CD4-positive, alpha-beta T cell treated with Interleukin-17A for 1 hour (primary cell): ENCODE data around the gene NRG2.
A peak's percentile ranks its signal among the peaks of the same experiment; 100 is the strongest.

Experiments
- DNase-seq: peaks from one replicate; pipeline ENCODE4 v3.0.0-alpha.2; 2020

Gene NRG2

DNA sequence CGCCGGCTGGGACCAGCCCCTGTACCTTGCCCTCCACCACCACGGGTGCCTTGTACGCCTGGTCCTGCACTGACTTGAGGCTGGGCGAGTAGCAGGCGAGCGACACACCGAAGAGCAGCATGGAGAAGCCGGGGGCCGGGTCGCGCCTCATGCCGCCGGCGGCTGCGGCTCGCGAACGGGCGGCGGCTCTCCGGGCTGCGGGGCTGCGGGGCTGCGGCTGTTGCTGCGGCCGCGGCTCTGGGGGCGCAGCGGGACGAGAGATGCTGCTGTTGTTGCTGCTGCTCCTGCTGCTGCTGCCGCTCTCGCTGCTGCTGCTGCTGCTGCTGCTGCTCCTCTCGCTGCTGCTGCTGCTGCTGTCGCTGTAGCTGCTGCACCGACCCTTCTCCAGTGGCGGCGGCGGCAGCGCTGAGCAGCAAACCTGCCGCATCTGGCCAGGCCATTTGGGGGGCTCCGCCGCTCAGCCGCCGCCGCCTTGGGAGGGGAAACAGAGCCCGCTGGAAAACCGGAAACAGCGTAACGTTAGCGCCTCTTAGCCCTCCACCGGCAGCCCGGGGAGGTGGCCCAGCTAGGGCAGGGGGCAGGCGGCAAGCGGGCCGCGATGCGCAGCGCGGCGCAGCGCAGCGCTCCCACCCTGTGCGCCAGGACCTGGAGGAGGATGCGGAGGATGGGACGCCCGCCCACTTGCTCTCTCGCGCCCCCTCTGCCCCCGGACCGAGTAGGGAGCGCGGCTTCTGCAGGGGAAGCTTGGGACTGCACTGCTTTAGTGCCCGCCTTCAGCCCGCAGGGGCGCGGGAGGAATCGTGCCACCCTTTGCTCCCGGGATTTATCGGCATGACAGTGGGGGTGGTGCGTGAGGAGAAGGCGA, at the start of gene NRG2:
TSS of gene NRG2 (minus strand) at position 657 of the 865 bp plus-strand sequence.
- peak; percentile 49 for DNase-seq

DNA sequence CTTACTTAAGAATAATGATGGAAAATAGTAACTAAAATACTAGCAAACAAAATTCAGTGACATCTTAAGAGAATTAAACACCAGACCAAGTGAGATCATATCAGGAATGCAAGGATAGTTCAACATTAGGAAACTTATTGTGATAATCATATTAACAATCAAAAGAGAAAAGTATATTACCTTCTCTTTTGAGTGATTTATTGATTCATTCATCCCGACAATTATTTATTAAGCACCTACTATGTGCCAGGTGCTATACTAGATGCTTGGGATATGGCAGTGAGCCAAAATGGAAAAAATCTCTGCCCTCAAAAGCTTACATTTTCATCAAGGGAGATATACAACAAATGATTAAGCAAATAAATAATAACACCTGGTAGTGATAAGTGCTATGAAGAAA, 47.2 kb upstream of the NRG2 start:
- no peak for DNase-seq

DNA sequence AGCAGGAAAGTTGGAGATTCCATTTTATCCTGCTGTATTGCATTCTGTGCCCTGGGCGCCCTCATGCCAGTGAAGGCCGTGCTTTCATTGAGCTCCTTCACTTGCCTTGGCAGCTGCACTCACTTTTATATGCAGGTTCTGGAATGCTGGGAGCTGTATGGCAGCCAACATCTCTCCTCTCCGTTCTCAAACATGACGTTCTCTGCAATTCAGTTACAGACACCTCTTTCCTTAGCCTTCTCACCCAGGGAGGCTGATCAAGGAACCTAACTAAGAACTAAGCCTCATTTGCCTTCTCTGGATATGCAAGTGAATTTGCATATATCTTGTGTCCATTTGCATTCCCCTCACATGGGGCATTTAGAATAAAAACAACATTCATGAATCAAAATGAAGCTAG, 41.4 kb upstream of the NRG2 start:
- no peak for DNase-seq

DNA sequence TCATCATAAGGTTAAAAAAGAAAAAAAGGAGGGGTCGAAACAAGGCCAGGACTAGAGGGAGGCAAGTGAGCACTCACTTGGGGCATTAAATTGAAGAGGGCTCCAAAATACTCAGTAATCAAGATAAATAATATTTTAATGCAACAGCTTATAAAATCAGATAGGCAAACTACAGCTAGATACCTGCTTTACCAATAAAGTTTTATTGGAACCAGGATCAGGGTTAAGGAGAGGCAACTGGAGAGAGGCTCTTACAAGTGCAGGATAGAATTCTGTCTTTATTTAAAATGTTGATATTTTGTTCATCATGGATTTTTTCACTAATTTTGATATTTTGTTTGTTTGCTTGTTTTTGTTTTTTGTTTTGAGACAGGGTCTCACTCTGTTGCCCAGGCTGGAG, 40.6 kb upstream of the NRG2 start:
- no peak for DNase-seq

DNA sequence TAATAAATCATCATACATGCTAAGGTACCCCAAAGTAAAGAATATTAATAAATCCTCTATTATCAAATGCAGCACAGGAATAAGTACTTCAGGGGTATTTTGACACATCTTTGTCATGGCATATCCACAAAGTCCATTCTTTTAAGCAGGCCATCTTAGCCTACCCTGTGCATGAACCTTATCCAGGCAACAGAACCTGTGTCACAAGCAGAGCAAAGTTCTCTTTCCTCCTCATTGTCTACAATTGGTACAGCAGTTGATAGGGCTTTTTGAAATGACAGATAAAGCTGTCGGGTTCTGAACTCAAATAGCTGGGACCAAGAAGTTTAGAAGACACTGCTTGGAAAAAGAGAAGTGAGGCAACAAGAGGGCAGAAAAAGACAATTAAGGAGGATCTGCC, 40.0 kb upstream of the NRG2 start:
- no peak for DNase-seq

DNA sequence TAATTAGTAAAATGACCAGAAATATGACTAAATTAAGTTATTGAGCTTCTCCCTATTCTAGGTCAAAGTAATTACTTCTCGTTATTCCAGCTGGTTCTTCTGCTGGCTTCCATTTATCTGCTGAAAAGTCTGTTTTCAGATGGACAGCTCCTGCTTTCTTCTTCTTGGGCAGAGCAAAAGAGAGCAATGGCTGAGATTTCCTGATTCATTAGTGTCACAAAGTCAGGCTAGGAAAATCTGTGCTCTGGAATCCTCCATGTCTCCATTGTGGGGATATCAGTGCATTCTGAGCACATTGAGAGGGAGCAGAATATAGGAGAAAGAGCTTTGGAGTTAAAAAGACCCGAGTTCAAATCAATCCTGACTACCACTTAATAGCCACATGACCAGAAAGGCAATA, 33.7 kb upstream of the NRG2 start:
- DNase-seq = no peak

DNA sequence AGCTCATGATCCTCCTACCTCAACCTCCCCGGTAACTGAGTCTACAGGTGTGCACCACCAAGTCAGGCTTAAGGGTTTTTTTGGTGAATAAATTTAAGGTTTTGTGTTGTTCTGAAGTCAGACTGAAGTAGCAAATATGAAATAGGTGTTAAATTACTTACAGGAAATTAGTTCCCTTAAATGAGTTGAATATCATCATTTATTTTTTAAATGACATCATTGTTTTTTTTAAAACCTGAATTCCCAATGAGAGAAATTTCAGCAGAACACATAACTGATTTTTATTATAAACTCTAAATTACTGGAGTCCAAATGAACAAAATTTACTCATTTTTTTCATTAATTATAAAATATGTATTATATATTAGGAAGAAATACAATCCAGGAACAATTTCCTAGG, 33.0 kb upstream of the NRG2 start:
- no peak for DNase-seq

DNA sequence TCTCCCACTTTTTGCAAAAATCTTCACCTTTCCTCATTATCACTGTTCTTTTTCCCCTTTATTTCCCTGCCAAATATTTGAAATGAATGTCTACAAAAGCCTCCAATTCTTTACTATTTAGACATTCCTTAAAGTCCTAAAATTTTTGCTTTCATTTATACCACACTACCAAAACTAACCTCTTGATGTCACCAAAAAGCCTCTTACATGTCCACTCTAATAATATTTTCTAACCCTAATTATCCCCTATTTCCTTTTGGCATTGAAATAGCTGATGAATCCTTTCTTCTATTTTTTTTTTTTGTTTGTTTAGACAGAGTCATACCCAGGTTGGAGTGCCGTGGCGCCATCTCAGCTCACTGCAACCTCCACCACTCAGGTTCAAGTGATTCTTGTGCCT, 32.3 kb upstream of the NRG2 start:
- no peak for DNase-seq

DNA sequence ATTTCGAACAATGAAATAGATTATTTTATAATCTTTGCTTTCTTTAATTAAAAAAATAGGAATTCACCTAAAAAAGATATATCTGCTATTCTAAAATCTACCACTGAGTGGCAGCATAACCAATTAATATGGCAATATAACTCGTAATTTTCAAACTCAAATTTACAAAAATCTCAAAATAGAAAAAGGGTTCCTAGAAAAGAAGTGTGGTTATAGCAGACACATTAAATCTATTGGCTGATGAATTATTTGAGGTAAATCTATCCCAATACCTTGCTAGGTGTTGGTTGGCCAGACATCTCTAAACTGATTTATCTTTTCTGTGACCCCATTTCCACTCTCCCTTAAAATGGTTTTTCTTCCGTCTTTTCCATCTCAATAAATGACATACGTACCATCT, 30.2 kb upstream of the NRG2 start:
- DNase-seq = peak; percentile 62

DNA sequence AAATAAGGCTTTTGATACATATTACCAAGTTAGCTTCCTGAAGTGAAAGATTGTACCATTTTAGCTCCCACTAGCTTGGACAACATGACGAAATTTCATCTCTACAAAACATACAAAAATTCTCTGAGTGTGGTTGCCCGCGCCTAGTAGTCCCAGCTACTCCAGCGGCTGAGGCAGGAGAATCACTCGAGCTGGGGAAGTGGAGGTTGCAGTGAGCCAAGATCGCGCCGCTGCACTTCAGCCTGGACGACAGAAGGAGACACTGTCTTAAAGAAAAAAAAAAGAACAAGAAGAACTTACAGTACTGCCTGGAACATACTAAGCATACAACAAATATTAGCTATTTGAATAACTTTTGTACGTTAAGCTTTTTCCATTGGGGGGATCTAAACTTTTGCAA, 29.7 kb upstream of the NRG2 start:
- no peak for DNase-seq

DNA sequence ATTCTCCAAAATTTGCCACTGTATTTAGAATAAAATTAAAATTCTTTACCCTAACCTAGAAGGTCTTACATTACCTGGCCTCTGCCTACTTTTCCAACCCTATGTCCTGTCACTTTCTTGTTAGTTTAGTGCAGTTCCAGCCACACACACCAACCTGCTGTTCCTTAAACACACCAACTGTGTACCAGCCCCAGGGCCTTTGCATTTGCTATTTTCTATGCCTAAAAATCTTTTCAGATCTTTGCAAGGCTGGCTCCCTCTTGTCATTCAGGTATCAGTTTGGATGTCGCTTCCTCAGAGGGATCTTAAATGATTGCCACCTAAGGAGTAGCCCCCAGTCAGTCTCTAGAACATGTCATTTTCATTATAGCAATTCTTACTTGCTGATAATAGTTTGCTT, 17.7 kb upstream of the NRG2 start:
- DNase-seq = no peak

DNA sequence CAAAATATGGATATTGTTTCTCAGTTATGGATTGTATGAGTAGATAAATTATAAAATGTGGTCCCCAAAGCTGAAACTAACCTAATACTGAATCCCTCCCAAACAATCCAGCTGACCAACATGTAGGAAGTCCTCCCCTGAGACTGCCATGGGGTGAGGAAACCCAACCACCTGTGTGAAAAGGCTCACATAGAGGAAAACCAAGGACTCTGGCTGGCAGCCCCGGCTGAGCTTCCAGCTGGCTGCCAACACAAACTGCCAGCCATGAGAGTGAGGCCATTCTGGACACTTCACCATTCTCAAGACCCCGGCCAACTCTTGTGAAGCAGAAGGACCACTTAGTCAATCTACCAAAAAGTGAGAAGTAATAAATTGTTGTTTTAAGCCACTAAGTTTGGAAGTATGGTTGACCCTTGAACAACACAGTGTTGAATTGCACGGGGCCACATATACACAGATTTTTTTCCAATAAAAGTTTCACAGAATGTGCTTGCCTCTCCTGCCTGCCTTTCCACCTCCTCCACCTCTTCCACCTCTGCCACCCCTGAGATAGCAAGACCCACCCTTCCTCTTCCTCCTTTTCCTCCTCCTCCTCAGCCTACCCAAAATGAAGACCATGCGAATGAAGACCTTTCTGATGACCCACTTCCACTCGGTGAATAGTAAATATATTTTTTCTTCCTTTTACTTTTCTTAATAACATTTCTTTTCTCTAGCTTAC, 15.3 kb upstream of the NRG2 start:
- DNase-seq = no peak

DNA sequence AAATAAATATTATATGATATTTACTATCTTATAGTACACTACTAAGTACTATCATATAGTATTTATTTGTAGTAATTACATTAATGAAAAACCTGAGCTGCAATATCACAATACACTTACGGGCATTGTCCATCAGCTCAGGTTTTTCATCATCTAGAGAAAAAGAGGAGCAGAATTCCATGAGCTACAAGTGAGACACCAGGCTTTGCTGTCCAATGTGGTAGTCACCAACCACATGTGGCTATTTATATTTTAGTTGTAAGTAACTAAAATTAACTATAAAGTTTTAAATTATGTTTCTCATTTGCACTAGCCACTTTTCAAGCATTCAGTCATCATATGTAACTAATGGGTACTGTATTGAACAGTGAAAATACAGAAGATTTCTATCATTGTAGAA, 13.8 kb upstream of the NRG2 start:
- no peak for DNase-seq

DNA sequence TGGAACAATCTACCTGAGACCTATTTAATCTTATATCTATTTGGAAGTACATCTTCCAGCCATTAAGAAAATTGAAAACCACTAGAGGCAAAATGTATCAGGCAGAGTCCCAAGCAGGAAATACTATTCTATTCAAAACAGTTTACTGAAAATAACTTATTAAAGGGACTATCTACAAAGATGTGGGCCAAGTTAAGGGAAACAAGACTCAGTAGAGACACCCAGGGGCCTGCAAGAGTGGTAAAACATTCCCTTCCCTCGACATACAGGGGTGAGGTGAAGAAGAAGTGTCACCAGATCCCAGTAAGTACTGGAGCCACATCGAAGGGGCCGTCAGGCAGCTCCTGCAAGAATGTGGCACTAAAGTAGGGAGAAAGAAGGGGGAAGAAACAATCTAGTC, 12.1 kb upstream of the NRG2 start:
- no peak for DNase-seq

DNA sequence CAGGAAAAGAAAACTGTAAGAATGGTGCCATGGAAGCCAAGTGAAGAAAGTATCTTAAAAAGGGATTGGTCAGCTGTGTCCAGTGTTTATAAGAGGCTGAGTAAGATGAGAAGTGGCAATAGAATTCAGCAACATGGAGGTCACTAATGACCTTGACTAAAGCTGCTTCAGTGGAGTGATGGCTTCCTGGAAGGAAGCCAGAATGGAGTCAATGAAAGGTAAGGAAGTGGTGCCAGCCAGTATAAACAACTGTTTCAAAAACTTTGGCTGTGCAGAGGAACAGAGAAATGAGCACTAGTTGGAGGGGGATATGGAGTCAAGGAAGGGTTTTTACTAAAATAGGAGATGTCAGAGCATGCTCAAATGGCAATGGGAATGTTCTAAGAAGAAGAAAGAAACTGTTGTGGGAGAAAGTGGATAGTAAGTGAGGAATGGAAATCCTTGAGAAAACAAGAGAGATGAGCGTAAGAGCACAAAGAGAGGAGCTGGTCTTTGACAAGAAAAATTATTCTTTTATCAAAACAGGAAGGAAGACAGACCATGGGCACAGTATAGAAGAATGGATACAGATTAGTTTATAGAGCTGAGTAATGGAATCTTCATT, 11.1 kb upstream of the NRG2 start:
- no peak for DNase-seq

DNA sequence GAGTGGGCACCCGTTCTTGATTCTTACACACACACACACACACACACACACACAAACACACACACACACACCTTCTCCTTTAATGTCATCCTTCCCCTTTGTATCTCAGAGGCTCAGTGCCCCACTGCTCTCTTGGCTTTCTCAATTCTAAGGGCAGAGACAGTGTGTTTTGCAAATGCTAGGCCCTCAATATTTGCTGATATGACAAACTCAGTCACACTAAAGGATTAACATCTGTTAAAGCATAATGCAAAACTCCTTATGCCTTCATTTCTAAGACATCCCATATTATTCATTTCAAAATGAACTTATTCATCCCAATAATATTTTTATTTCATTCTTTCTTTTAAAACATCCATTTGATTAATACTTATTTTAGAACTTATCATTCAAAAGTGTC, 8.9 kb upstream of the NRG2 start:
- no peak for DNase-seq

DNA sequence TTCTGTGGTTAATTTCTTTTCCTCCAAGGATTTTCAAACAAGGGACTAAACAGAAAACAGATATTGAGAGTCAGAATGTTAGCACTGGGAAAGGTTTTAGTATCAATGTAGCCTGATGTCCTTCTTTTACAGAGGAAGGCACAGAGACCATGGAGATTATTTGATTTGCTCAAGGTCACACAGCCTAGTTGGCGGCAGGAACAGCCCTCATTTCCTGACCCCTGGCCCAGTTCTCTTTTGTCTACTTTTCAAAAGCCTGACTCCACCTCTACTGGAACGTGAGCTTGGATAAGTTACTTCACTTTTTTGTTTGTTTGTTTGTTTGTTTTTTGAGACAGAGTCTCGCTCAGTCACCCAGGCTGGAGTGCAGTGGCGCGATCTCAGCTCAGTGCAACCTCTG, 6.6 kb upstream of the NRG2 start:
- no peak for DNase-seq

DNA sequence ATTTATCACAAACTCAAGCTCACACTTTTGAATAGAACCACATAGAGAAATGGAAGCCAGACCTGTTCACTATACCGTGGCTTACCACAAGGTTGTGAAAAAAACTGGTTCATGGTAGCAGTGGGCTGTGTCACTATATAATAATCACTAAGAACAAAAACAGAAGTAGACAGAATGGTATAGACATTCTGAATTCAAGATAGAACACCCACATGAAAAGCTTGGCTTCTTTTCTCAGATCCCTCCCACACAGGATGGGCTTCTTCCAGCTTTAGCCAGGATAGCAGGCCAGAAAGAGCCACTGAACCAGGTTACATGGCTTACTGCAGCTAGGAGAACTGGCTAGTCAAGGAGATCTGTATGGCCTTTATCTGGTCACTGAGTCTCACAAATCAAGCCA, 6.1 kb upstream of the NRG2 start:
- no peak for DNase-seq

DNA sequence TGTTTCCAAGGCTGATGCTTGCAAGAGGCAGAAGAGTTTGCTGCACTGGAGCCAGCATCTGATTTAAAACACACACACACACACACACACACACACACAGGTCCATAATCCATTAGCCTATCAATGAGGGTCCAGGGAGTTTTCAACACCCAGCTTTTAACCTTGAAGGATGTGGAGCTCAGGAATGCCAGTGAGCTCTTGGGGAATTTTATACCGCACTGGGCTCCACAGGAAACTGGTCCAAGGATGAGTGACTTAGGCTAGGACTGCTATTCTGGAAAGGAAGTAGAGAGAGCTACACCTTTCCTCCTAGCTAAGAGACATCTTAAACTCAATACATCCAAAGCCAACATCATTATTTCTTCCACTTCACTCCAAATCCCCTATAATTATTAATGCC, 942 bp upstream of the NRG2 start:
- DNase-seq = no peak

DNA sequence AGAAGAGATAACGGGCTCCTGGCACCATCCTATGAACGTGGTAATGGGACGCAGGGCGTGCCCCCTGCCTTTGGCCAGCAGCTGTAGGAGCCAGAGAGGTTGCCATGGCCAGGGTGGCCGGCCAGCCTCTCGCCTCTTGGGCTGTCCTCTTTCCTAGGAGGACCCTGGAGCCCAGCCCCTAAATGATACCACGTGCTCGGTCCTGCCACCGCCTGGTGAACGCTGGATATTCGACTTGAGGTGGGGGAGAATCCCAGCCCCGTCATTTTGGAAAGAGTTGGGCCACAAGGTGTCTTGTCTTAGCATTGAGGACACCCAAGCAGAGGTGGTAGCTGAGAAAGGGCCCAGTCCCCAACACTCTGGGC, 391 bp upstream of the NRG2 start:
- no peak for DNase-seq

DNA sequence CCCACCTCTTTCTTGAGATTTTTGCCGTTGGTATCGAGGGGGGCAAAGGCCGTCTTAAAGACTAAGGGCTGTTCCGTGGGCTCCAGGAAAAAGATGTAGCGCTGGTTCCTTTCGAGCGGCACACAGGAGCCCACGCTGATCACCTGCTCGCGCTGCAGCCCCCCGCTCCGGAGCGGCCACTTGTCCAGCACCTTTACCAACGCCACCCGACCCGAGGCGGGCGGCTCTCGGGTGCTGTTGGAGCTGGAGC, 781 bp downstream of the NRG2 start:
- no peak for DNase-seq

DNA sequence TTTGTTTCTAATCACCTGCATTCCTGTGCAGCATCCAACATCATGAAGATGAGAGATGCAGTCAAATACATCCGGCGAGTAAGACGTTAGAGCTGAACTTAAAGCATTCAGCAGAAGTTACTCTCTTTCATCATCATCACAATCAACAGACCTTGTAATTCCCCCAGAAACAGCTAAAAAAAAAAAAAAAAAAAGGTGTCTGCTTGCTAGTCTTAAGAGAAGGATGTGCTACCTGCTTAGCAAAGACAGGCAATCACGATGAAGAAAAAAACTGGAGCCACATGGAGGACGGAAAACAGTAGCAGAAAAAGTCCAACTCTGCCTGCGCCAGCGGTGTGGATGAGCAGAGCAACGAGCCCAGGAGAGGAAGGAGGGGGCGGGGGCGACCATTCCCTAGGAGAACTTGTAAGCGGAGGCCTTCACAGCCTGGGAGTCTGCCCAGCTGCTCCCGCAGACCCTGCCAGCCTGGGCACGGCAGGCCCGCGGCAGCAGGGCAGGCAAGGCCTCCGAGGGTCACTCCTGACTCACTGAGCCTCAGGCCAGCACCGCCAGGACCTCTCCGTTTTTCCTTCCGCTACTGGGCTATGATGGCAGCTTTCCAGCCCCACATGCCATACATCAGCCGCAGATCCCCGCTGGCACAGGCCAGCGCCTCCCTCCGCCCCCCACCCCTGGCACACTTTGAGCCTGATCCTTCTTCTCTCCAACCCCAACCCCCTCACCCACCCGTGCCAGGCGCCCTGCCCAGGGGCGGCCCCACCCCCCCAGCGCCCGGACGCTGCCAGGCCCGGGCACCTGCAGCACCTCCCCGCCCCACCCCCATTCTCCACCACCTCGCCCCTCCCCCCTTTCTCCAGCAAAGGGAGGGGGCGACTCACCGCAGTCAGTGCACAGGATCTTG, 1.4 kb downstream of the NRG2 start:
- DNase-seq = no peak

DNA sequence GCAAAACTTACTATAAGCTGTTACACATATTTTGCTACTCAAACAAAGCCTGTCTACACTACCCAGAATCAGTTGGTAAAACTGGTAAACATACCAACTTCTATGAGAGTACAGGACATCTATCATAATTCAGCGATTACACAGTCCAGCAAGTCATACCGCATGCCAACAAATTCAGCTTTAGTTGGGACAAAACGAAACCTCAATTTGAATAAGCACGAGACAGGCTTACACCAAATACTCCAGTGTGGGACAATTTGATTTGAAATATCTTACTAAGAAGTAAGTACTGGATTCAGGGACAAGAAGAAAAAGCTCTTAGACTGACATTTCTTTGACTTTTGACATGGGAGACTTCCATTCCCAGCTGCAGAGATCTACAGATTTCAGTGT, 2.0 kb downstream of the NRG2 start:
- DNase-seq = no peak

DNA sequence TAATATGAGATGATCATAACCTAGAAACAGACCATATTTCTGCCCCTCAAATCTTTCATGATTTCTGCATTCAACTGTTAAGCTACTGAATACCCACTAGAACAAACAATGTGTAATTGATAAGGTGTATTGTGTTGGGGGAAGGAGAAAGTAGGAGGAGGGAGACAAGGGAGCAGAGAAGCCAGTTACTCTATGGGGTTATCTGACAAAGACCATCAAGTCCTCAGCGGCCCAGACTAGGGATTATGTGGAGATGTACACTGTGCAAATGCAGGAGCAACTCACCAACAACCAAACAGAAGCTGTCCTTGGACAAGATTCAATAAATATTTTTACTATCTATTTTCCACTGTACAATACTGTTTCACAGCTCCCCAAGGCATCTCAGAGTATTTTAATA, 2.7 kb downstream of the NRG2 start:
- DNase-seq = no peak
